Neural cell (in vitro differentiated cells): ENCODE data around the gene ZBTB7C.

Source experiments
- CTCF ChIP-seq: fragments of 450-650 bp; IDR thresholded peaks from 2 replicates; pipeline ENCODE4 v1.5.1; 2014; ENCODE audit warnings: antibody characterized with exemption, mild to moderate bottlenecking, moderate library complexity; ENCODE audit not compliant: poor library complexity, severe bottlenecking
- EP300 ChIP-seq: fragments of 450-650 bp; conservative IDR thresholded peaks from 2 replicates; pipeline ENCODE4 v1.6.1; 2014; ENCODE audit warnings: antibody characterized with exemption, mild to moderate bottlenecking, moderate library complexity; ENCODE audit not compliant: poor library complexity, severe bottlenecking
- EZH2 ChIP-seq: fragments of 200-600, 300-800 bp; shearing (Covaris generic), sonication (generic); IDR thresholded peaks from 2 replicates; pipeline ENCODE4 v1.6.1; 2014; ENCODE audit warnings: antibody characterized with exemption, low read length, borderline replicate concordance, mild to moderate bottlenecking; ENCODE audit not compliant: insufficient read depth, poor library complexity, severe bottlenecking
- MXI1 ChIP-seq: fragments of 450-650 bp; conservative IDR thresholded peaks from 2 replicates; pipeline ENCODE4 v1.6.1; 2014; ENCODE audit warnings: antibody characterized with exemption, mild to moderate bottlenecking; ENCODE audit not compliant: poor library complexity, severe bottlenecking
- POLR2AphosphoS5 ChIP-seq: IDR thresholded peaks from 2 replicates; pipeline ENCODE4 v1.6.1; 2012
- RAD21 ChIP-seq: fragments of 450-650 bp; conservative IDR thresholded peaks from 2 replicates; pipeline ENCODE4 v1.6.1; 2014; ENCODE audit warnings: antibody characterized with exemption, mild to moderate bottlenecking, moderate library complexity
- REST ChIP-seq: IDR thresholded peaks from 2 replicates; pipeline ENCODE4 v1.6.1; 2012; ENCODE audit warnings: borderline replicate concordance
- SMC3 ChIP-seq: fragments of 450-650 bp; conservative IDR thresholded peaks from 2 replicates; pipeline ENCODE4 v1.6.1; 2014; ENCODE audit warnings: antibody characterized with exemption, mild to moderate bottlenecking, moderate library complexity; ENCODE audit not compliant: poor library complexity
- TAF1 ChIP-seq: IDR thresholded peaks from 2 replicates; pipeline ENCODE4 v1.6.1; 2012; ENCODE audit warnings: low read depth

DNA sequence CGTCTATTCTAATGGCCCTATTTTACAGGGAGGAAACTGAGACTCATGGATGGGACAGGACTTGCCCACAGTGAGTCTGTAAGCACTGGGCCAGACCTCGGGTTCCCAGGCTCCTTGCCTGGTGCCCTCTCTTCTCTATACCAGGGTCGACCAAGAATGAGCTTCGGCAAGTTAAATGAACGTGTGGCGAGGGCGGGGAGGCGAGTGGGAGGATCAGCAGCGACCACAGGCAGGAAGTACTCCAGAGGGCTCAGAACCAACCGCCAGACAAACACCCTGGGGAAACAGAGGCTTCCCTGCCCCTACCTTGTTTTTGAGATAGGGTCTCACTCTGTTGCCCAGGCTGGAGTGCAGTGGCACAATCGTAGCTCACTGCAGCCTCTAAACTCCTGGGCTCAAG lies 301.0 kb downstream of the ZBTB7C start:
- TF ChIP-seq EP300, result no peak
- TF ChIP-seq CTCF, result no peak
- no peak for TF ChIP-seq REST
- TF ChIP-seq SMC3, result no peak
- TF ChIP-seq POLR2AphosphoS5, result no peak
- TF ChIP-seq RAD21, result no peak
- TF ChIP-seq EZH2, result no peak
- TF ChIP-seq TAF1, result no peak
- no peak for TF ChIP-seq MXI1
